Neural progenitor cell (in vitro differentiated cells): ENCODE data around the gene ACTL7B. TPM values are rescaled to one million over a fixed set of nuclear protein-coding genes. Genes with fewer than 3 reads are reported as not detected.

Experiments used
- DNase-seq: peaks from one replicate; pipeline ENCODE4 v3.0.0-alpha.2; 2016; ENCODE audit warnings: low spot score
- H2AFZ ChIP-seq: fragments of 200-600 bp; sonication (generic); replicated peaks from 2 replicates; pipeline ENCODE4 v1.6.1; 2016; ENCODE audit warnings: antibody characterized with exemption
- H3F3A ChIP-seq: fragments of 200-600 bp; sonication (generic); 2 replicates; pipeline ENCODE4 v1.6.1; 2016; ENCODE audit warnings: antibody characterized with exemption, low read depth
- H3K27ac ChIP-seq: fragments of 200-600 bp; sonication (generic); 2 replicates; pipeline ENCODE4 v1.5.1; 2016; ENCODE audit warnings: mild to moderate bottlenecking
- H3K27me3 ChIP-seq: fragments of 200-600 bp; sonication (generic); 2 replicates; pipeline ENCODE4 v1.6.1; 2016; ENCODE audit warnings: mild to moderate bottlenecking, moderate library complexity
- H3K36me3 ChIP-seq: fragments of 200-600 bp; sonication (generic); 2 replicates; pipeline ENCODE4 v1.5.1; 2016
- H3K4me1 ChIP-seq: fragments of 200-600 bp; sonication (generic); 2 replicates; pipeline ENCODE4 v1.6.1; 2016; ENCODE audit warnings: mixed run types
- H3K4me2 ChIP-seq: fragments of 200-600 bp; sonication (generic); 2 replicates; pipeline ENCODE4 v1.6.1; 2016
- H3K4me3 ChIP-seq: fragments of 200-600 bp; sonication (generic); 2 replicates; pipeline ENCODE4 v1.5.1; 2016
- H3K79me2 ChIP-seq: fragments of 200-600 bp; sonication (generic); 2 replicates; pipeline ENCODE4 v1.6.1; 2016; ENCODE audit warnings: low read depth
- H3K9ac ChIP-seq: fragments of 200-600 bp; sonication (generic); 2 replicates; pipeline ENCODE4 v1.6.1; 2016
- H3K9me3 ChIP-seq: fragments of 200-600 bp; sonication (generic); 2 replicates; pipeline ENCODE4 v1.5.1; 2016; ENCODE audit warnings: low read depth
- H4K20me1 ChIP-seq: fragments of 200-600 bp; sonication (generic); 2 replicates; pipeline ENCODE4 v1.6.1; 2016; ENCODE audit warnings: low read depth
- H3K27ac Mint-ChIP-seq: 3 replicates; pipeline ENCODE4 v1.8.0; 2021; ENCODE audit warnings: mixed read lengths
- H3K27me3 Mint-ChIP-seq: 2 replicates; pipeline ENCODE4 v1.8.0; 2022; ENCODE audit warnings: low read depth, mild to moderate bottlenecking, inconsistent platforms, moderate library complexity, mixed read lengths; ENCODE audit not compliant: insufficient read depth
- H3K36me3 Mint-ChIP-seq: 3 replicates; pipeline ENCODE4 v1.8.0; 2021; ENCODE audit warnings: mixed read lengths
- H3K4me1 Mint-ChIP-seq: 3 replicates; pipeline ENCODE4 v1.8.0; 2021; ENCODE audit warnings: mixed read lengths
- H3K4me3 Mint-ChIP-seq: 3 replicates; pipeline ENCODE4 v1.8.0; 2021; ENCODE audit warnings: mild to moderate bottlenecking, moderate library complexity, mixed read lengths
- H3K9me3 Mint-ChIP-seq: 3 replicates; pipeline ENCODE4 v1.8.0; 2020; ENCODE audit warnings: mixed read lengths
- EZH2 ChIP-seq: fragments of 200-600 bp; sonication (generic); IDR thresholded peaks from 2 replicates; pipeline ENCODE4 v1.6.1; 2017; ENCODE audit warnings: antibody characterized with exemption, mild to moderate bottlenecking, moderate library complexity
- EZH2phosphoT487 ChIP-seq: fragments of 200-600 bp; sonication (generic); IDR thresholded peaks from 2 replicates; pipeline ENCODE4 v1.6.1; 2017; ENCODE audit warnings: antibody characterized with exemption
- total RNA-seq: library from RNA; depleted of rRNA; stranded (reverse); fragments of >200 nt; gene quantifications from 2 replicates; pipeline ENCODE4 v1.2.3, GENCODE V29; 2015; ENCODE audit warnings: low replicate concordance
- TF ChIP-seq, protein P1 (sequence below): fragments of 200-600 bp; sonication (generic); IDR thresholded peaks from 2 replicates; pipeline ENCODE4 v1.5.1; 2017; ENCODE audit warnings: antibody characterized with exemption, mild to moderate bottlenecking

The ACTL7B gene
- total RNA-seq, 1 donor from 2014 or later: not detected

- no peaks in the 10 kb centered on the region for H3F3A ChIP-seq
- H3K4me1 ChIP-seq: no peaks in the 10 kb centered on the region
- H3K79me2 ChIP-seq: no peaks in the 10 kb centered on the region
- no peaks in the 10 kb centered on the region for H3K36me3 ChIP-seq
- TF ChIP-seq EZH2: no peak
- no peak overlapping the region for H2AFZ ChIP-seq
- peaks cover 27% of the 10 kb centered on the region for H3K36me3 Mint-ChIP-seq
- DNase-seq: no peak
- no peak overlapping the region for H3K4me2 ChIP-seq
- no peaks in the 10 kb centered on the region for H4K20me1 ChIP-seq
- no peak overlapping the region for H3K4me3 ChIP-seq
- no peak overlapping the region for H3K4me3 Mint-ChIP-seq
- H3K9me3 Mint-ChIP-seq: no peaks in the 10 kb centered on the region
- H3K9ac ChIP-seq: no peak overlapping the region
- no peak overlapping the region for H3K27ac Mint-ChIP-seq
- no peaks in the 10 kb centered on the region for H3K27me3 Mint-ChIP-seq
- no peaks in the 10 kb centered on the region for H3K4me1 Mint-ChIP-seq
- no peaks in the 10 kb centered on the region for H3K9me3 ChIP-seq
- H3K27me3 ChIP-seq: no peaks in the 10 kb centered on the region
- H3K27ac ChIP-seq: no peak overlapping the region
These were observed 30.0 kb upstream of the ACTL7B start for GRCh38 chr9:108885643-108886348.

DNA sequence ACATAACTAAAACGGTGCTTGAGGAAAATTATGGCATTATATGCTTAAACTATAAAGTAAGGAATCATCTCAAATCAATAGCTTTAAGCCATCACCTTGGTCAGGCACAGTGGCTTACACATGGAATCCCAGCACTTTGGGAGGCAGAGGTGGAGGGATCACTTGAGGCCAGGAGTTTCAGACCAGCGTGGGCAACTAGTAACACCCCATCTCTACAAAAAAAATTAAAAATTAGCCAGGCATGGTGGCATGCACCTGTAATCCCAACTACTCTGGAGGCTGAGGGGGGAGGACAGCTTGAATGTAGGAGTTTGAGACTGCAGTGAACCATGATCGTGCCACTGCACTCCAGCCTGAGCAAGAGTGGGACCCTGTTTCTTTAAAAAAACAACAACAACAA, 28.9 kb upstream of the ACTL7B start:
- no peaks in the 10 kb centered on the region for H3F3A ChIP-seq
- H3K79me2 ChIP-seq: no peaks in the 10 kb centered on the region
- Mint-ChIP-seq H3K36me3 (peaks cover 20% of the 10 kb centered on the region), H3K9me3 (no peaks in the 10 kb centered on the region), H3K27me3 (no peaks in the 10 kb centered on the region), H3K4me1 (no peaks in the 10 kb centered on the region), H3K27ac (no peak overlapping the region), H3K4me3 (no peak overlapping the region)
- no peak overlapping the region for H2AFZ ChIP-seq
- TF ChIP-seq EZH2phosphoT487 (no peak), EZH2 (no peak)
- TF ChIP-seq, protein P1, sequence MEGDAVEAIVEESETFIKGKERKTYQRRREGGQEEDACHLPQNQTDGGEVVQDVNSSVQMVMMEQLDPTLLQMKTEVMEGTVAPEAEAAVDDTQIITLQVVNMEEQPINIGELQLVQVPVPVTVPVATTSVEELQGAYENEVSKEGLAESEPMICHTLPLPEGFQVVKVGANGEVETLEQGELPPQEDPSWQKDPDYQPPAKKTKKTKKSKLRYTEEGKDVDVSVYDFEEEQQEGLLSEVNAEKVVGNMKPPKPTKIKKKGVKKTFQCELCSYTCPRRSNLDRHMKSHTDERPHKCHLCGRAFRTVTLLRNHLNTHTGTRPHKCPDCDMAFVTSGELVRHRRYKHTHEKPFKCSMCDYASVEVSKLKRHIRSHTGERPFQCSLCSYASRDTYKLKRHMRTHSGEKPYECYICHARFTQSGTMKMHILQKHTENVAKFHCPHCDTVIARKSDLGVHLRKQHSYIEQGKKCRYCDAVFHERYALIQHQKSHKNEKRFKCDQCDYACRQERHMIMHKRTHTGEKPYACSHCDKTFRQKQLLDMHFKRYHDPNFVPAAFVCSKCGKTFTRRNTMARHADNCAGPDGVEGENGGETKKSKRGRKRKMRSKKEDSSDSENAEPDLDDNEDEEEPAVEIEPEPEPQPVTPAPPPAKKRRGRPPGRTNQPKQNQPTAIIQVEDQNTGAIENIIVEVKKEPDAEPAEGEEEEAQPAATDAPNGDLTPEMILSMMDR: no peak
- H3K9me3 ChIP-seq: no peaks in the 10 kb centered on the region
- H3K4me2 ChIP-seq: no peak overlapping the region
- no peaks in the 10 kb centered on the region for H3K4me1 ChIP-seq
- no peak overlapping the region for H3K4me3 ChIP-seq
- no peak overlapping the region for H3K9ac ChIP-seq
- no peaks in the 10 kb centered on the region for H3K36me3 ChIP-seq
- H3K27me3 ChIP-seq: no peaks in the 10 kb centered on the region
- no peak for DNase-seq
- no peaks in the 10 kb centered on the region for H4K20me1 ChIP-seq
- H3K27ac ChIP-seq: no peak overlapping the region

- no peak overlapping the region for H3K27ac Mint-ChIP-seq
- Histone ChIP-seq H3K36me3 (peaks cover under 1% of the 10 kb centered on the region), H3K27ac (no peak overlapping the region)
These were observed 27.3 kb upstream of the ACTL7B start for GRCh38 chr9:108883085-108883484.

More at GRCh38 chr9:108883085-108883484, 27.3 kb upstream of the ACTL7B start:
- no peak overlapping the region for H3K4me3 Mint-ChIP-seq
- Histone ChIP-seq H3K9me3 (no peaks in the 10 kb centered on the region), H4K20me1 (no peaks in the 10 kb centered on the region), H3K4me1 (no peaks in the 10 kb centered on the region), H3K9ac (no peak overlapping the region), H3K4me3 (no peak overlapping the region), H3K79me2 (no peaks in the 10 kb centered on the region), H3F3A (no peaks in the 10 kb centered on the region), H2AFZ (no peak overlapping the region), H3K27me3 (no peaks in the 10 kb centered on the region), H3K4me2 (no peak overlapping the region)
- no peaks in the 10 kb centered on the region for H3K4me1 Mint-ChIP-seq
- no peaks in the 10 kb centered on the region for H3K27me3 Mint-ChIP-seq
- H3K36me3 Mint-ChIP-seq: peaks cover 27% of the 10 kb centered on the region
- H3K9me3 Mint-ChIP-seq: no peaks in the 10 kb centered on the region
- no peak for DNase-seq
- TF ChIP-seq EZH2phosphoT487 (no peak), EZH2 (no peak)
- TF ChIP-seq, protein P1: no peak
